ENCODE measurements around the gene ODAD4.

Gene ODAD4

GRCh38 chr17:41904242-41904841 is 26.1 kb upstream of the ODAD4 start:
- ATAC-seq = no peak
- no peak for TF ChIP-seq TOX (CRISPR knock-in tag; IDR thresholded peaks at IDR 0.05; ENCODE audit: borderline replicate concordance)
- TF ChIP-seq CSDC2 (CRISPR knock-in tag; IDR thresholded peaks at IDR 0.05) = no peak
- TF ChIP-seq SNAI2 (CRISPR knock-in tag; IDR thresholded peaks at IDR 0.05) = no peak
- TF ChIP-seq ZNF565 (CRISPR knock-in tag; conservative IDR thresholded peaks at IDR 0.05; ENCODE audit: low read depth) = no peak
- no peak for TF ChIP-seq ZFP30 (CRISPR knock-in tag; IDR thresholded peaks at IDR 0.05)
- no peak for TF ChIP-seq TSHZ2 (CRISPR knock-in tag; IDR thresholded peaks at IDR 0.05)
- TF ChIP-seq, protein P1, sequence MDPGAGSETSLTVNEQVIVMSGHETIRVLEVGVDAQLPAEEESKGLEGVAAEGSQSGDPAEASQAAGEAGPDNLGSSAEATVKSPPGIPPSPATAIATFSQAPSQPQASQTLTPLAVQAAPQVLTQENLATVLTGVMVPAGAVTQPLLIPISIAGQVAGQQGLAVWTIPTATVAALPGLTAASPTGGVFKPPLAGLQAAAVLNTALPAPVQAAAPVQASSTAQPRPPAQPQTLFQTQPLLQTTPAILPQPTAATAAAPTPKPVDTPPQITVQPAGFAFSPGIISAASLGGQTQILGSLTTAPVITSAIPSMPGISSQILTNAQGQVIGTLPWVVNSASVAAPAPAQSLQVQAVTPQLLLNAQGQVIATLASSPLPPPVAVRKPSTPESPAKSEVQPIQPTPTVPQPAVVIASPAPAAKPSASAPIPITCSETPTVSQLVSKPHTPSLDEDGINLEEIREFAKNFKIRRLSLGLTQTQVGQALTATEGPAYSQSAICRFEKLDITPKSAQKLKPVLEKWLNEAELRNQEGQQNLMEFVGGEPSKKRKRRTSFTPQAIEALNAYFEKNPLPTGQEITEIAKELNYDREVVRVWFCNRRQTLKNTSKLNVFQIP (CRISPR knock-in tag; IDR thresholded peaks at IDR 0.05; ENCODE audit: borderline replicate concordance, low read depth) = no peak
- TF ChIP-seq RARB (CRISPR knock-in tag; IDR thresholded peaks at IDR 0.05) = no peak
- TF ChIP-seq ZC3H10 (CRISPR knock-in tag; IDR thresholded peaks at IDR 0.05) = no peak
- TF ChIP-seq PPARA (CRISPR knock-in tag; IDR thresholded peaks at IDR 0.05; ENCODE audit: borderline replicate concordance) = no peak
- TF ChIP-seq, protein P2, sequence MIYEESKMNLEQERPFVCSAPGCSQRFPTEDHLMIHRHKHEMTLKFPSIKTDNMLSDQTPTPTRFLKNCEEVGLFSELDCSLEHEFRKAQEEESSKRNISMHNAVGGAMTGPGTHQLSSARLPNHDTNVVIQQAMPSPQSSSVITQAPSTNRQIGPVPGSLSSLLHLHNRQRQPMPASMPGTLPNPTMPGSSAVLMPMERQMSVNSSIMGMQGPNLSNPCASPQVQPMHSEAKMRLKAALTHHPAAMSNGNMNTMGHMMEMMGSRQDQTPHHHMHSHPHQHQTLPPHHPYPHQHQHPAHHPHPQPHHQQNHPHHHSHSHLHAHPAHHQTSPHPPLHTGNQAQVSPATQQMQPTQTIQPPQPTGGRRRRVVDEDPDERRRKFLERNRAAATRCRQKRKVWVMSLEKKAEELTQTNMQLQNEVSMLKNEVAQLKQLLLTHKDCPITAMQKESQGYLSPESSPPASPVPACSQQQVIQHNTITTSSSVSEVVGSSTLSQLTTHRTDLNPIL (CRISPR knock-in tag; IDR thresholded peaks at IDR 0.05; ENCODE audit: low read depth) = no peak
- no peak for TF ChIP-seq OSR1 (CRISPR knock-in tag; IDR thresholded peaks at IDR 0.05)
- no peak for TF ChIP-seq ISL1 (CRISPR knock-in tag; IDR thresholded peaks at IDR 0.05)
- TF ChIP-seq ZNF8 (CRISPR knock-in tag; IDR thresholded peaks at IDR 0.05) = no peak
- TF ChIP-seq GLIS3 (CRISPR knock-in tag; IDR thresholded peaks at IDR 0.05) = no peak
- no peak for TF ChIP-seq ZFP3 (CRISPR knock-in tag; IDR thresholded peaks at IDR 0.05)
- no peak for TF ChIP-seq ESRRG (CRISPR knock-in tag; IDR thresholded peaks at IDR 0.05)
- TF ChIP-seq BACH2 (CRISPR knock-in tag; IDR thresholded peaks at IDR 0.05; ENCODE audit: borderline replicate concordance) = no peak
- TF ChIP-seq, protein P3, sequence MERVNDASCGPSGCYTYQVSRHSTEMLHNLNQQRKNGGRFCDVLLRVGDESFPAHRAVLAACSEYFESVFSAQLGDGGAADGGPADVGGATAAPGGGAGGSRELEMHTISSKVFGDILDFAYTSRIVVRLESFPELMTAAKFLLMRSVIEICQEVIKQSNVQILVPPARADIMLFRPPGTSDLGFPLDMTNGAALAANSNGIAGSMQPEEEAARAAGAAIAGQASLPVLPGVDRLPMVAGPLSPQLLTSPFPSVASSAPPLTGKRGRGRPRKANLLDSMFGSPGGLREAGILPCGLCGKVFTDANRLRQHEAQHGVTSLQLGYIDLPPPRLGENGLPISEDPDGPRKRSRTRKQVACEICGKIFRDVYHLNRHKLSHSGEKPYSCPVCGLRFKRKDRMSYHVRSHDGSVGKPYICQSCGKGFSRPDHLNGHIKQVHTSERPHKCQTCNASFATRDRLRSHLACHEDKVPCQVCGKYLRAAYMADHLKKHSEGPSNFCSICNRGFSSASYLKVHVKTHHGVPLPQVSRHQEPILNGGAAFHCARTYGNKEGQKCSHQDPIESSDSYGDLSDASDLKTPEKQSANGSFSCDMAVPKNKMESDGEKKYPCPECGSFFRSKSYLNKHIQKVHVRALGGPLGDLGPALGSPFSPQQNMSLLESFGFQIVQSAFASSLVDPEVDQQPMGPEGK (CRISPR knock-in tag; IDR thresholded peaks at IDR 0.05; ENCODE audit: borderline replicate concordance) = no peak

- no peak for ATAC-seq
- TF ChIP-seq GLIS3 (CRISPR knock-in tag; IDR thresholded peaks at IDR 0.05) (no peak), ZFP3 (CRISPR knock-in tag; IDR thresholded peaks at IDR 0.05) (no peak), CSRNP3 (CRISPR knock-in tag; IDR thresholded peaks at IDR 0.05) (no peak), OSR1 (CRISPR knock-in tag; IDR thresholded peaks at IDR 0.05) (no peak), ARNTL (CRISPR knock-in tag; IDR thresholded peaks at IDR 0.05; ENCODE audit: borderline replicate concordance, low read depth) (no peak), CSDC2 (CRISPR knock-in tag; IDR thresholded peaks at IDR 0.05) (no peak), TSHZ2 (CRISPR knock-in tag; IDR thresholded peaks at IDR 0.05) (no peak), ZNF70 (CRISPR knock-in tag; IDR thresholded peaks at IDR 0.05) (no peak)
- TF ChIP-seq, protein P2 (CRISPR knock-in tag; IDR thresholded peaks at IDR 0.05; ENCODE audit: low read depth) = no peak
- TF ChIP-seq, protein P1 (CRISPR knock-in tag; IDR thresholded peaks at IDR 0.05; ENCODE audit: borderline replicate concordance, low read depth) = no peak
- TF ChIP-seq, protein P3 (CRISPR knock-in tag; IDR thresholded peaks at IDR 0.05; ENCODE audit: borderline replicate concordance) = no peak
Observed at GRCh38 chr17:41905172-41905571, 25.2 kb upstream of the ODAD4 start.
